ENCODE data around the gene BLZF1. TPM values are rescaled to one million over a fixed set of nuclear protein-coding genes. Genes with fewer than 3 reads are reported as not detected.

Gene BLZF1, protein sequence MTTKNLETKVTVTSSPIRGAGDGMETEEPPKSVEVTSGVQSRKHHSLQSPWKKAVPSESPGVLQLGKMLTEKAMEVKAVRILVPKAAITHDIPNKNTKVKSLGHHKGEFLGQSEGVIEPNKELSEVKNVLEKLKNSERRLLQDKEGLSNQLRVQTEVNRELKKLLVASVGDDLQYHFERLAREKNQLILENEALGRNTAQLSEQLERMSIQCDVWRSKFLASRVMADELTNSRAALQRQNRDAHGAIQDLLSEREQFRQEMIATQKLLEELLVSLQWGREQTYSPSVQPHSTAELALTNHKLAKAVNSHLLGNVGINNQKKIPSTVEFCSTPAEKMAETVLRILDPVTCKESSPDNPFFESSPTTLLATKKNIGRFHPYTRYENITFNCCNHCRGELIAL
- total RNA-seq (2022; extraction: Qiagen RNA extraction; ENCODE audit: low read depth): 13.7 to 29.3 TPM (median 14.9 TPM) in 5 replicates

DNA sequence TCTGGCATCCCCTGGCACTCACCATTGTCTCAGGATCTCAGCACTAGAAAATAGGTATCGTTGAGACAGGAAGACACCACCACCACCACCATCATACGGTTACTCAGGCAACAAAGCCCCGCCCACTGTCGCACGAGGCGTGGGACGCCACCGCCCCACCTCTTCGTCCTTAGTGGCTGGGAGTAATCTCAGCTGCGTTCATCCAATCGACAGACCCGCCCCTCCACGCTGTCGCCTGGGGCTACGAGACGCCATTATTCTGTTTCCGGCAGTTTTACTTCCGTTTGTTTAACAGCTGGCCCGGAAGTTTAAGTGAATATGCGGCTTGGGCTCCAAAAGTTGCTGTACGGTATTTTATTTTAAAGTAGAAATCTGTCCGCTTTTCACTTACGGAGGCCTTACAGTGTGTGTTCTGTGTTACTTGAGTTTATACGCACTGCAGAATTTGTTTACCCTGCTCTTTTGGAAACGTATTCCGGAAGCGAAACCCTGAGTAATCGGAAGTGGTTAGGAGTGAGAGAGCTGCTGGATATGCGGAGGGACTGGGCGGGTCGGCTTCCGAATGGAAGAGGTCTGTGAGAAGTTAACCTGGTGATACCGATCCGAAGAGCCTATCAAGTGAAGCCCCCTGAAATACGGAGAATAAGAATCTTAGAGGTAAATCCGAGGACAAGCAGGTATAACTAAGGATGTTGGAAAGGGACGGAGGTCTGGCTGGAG lies at the start of gene BLZF1, which contains the start of gene NME7:
Gene BLZF1, plus strand, starts transcription at position 510 of the 720 bp plus-strand sequence. CDS start 1,328 bp downstream, outside the sequence.
Gene NME7, minus strand, starts transcription at position 112 of the 720 bp plus-strand sequence. Its CDS starts 87 bp downstream, at position 25.

DNA sequence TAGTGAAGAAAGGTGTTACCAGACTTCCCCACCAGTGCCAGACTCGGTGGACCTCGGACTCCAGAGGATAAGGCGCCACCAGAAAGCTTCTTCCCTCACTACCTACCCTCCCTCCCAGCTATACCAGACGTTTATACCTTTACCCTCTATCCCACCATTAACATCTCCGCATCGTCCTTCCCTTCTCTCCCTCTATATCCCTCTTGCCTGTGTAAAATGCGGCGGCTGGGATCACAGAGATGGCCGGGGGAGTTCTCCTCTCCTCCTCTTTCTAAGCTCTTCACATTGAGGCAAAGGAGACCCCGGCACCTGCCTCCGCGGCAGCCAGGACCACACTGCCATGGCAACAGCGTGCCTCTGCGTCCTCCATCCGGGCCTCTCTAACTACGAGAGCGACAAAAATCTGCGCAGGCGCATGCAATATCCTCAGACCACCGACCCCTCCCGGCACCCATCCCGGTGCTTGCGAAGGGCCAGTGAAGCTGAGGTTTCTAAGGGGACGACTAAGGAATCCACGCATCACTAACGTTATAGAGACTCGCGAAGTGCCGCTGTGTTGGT lies 59.2 kb downstream of the BLZF1 start, which contains the start of gene CCDC181:
Gene CCDC181, minus strand, starts transcription at position 394 of the 561 bp plus-strand sequence. CDS start 2,547 bp downstream, outside the sequence.

Other genes starting within 250 kb of the BLZF1 start
- gene NME7, start 398 bp upstream of the BLZF1 start, total RNA-seq (2022; extraction: Qiagen RNA extraction; ENCODE audit: low read depth): 18.7 to 51.0 TPM (median 22.8 TPM) in 5 replicates
- 0.14 to 0.53 TPM (median 0.18 TPM) in 4 of 5 replicates, not detected in the other for gene CCDC181, start 59.3 kb downstream of the BLZF1 start, total RNA-seq (2022; extraction: Qiagen RNA extraction; ENCODE audit: low read depth)
- gene SLC19A2, start 117.7 kb downstream of the BLZF1 start, total RNA-seq (2022; extraction: Qiagen RNA extraction; ENCODE audit: low read depth): 7.3 to 15.2 TPM (median 12.9 TPM) in 5 replicates
- gene F5, start 218.3 kb downstream of the BLZF1 start, total RNA-seq (2022; extraction: Qiagen RNA extraction; ENCODE audit: low read depth): 0.05 to 0.23 TPM (median 0.09 TPM) in 5 replicates

All from A549 treated with ZK216348 at 1 μM for 4 hours (cell line).